ENCODE measurements around the gene LOXHD1. TPM values are rescaled to one million over a fixed set of nuclear protein-coding genes. Genes with fewer than 3 reads are reported as not detected.

Gene LOXHD1
- total and polyA plus RNA-seq, 2 of the 4 experiments (the other 2 are of a cell fraction) = not detected

DNA sequence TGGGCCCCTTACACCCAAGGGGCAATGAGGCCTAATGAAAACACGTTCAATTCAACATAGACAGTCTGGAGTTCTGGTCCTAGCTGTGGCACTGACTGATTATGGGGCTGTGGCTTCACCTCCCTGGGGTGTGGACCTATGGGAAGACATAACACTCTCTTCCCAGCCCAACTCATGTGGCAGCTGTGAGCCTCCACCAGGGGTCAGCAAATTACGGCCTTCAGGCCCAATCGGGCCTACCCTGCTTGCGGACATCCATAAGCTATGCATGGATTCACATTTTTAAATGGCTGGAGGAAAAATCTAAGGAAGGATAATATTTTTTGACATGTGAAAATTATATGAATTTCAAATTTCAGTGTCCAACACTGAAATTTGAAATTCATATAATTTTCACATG lies 101.3 kb downstream of the LOXHD1 start:
- intact Hi-C loops (cut with micrococcal nuclease) (loop anchor here (1.0 kb wide), 1 partner anchor 103 kb away; no protein-coding TSS in a partner anchor), in situ Hi-C loops (cut with MboI; ENCODE audit: low sequenced_read_pairs) (no loop called here), dilution Hi-C loops (cut with HindIII; ENCODE audit: low sequenced_read_pairs, unreplicated experiment) (no loop called here)
- peak; percentile 44; the same call in 1 of the 2 replicates for ATAC-seq (ENCODE audit: low read depth)
- H3K9me3 ChIP-seq (ENCODE audit: control insufficient read depth, insufficient read depth, low read length) = no peaks in the 10 kb centered on the region
- no peak overlapping the region for H4K91ac ChIP-seq (ENCODE audit: insufficient read depth, low read depth, low read length)
- H3K23ac ChIP-seq (ENCODE audit: low read depth, low read length) = no peak overlapping the region
- no peak overlapping the region for H3K9ac ChIP-seq (ENCODE audit: low read depth, low read length)
- no peak overlapping the region for H2BK5ac ChIP-seq (ENCODE audit: low read depth, low read length, poor library complexity, severe bottlenecking)
- H3K4ac ChIP-seq (ENCODE audit: low read depth, low read length) = no peak overlapping the region
- no TSS peak for BruUV-seq (replicated peaks)
- no peak overlapping the region for H2AK9ac ChIP-seq (replicated peaks; ENCODE audit: low read depth, low read length, poor library complexity)
- H2BK15ac ChIP-seq (ENCODE audit: low read depth, low read length) = no peak overlapping the region
- no peak overlapping the region for H3K27ac ChIP-seq (ENCODE audit: insufficient read depth, low read length)
- no peaks in the 10 kb centered on the region; the same call in 1 of the 2 replicates for H3K9me1 ChIP-seq (ENCODE audit: insufficient read depth, low read length)
- H3K14ac ChIP-seq (replicated peaks; ENCODE audit: low read depth, low read length) = no peak overlapping the region
- H4K5ac ChIP-seq (ENCODE audit: low read depth, low read length) = no peak overlapping the region
- no peaks in the 10 kb centered on the region for H3K79me1 ChIP-seq (ENCODE audit: low read depth in 1 of 2, low read length in 2 of 2)
- ChIA-PET CTCF (no interaction called here), POLR2A (ENCODE audit: unreplicated experiment) (no interaction called here)
- no peak overlapping the region for H4K8ac ChIP-seq (ENCODE audit: low read depth in 2 of 2, low read length in 2 of 2)
- H3K56ac ChIP-seq (ENCODE audit: extremely low read depth, insufficient read depth, low read length) = no peak overlapping the region
- no peaks in the 10 kb centered on the region for H4K20me1 ChIP-seq (ENCODE audit: insufficient read depth, low read length)
- no peak overlapping the region for H2AFZ ChIP-seq (replicated peaks; ENCODE audit: low read length, poor library complexity)
- H2BK20ac ChIP-seq (ENCODE audit: low read depth, low read length) = no peak overlapping the region
- H3K4me2 ChIP-seq (ENCODE audit: low read depth, low read length) = no peak overlapping the region
- no peaks in the 10 kb centered on the region for H3K4me1 ChIP-seq (ENCODE audit: control insufficient read depth, insufficient read depth, low read length)
- DNase-seq = peak; percentile 3
- no peaks in the 10 kb centered on the region for H3K27me3 ChIP-seq (ENCODE audit: control insufficient read depth, insufficient read depth, low read length)
- no peak overlapping the region for H3K4me3 ChIP-seq (ENCODE audit: insufficient read depth, low read depth, low read length)
- no peak overlapping the region for H2BK120ac ChIP-seq (ENCODE audit: low read depth, low read length)
- no peak overlapping the region for H3K18ac ChIP-seq (ENCODE audit: low read depth, low read length)
- H3K36me3 ChIP-seq (ENCODE audit: control insufficient read depth, insufficient read depth, low read length) = no peaks in the 10 kb centered on the region
- no peak overlapping the region for H2AK5ac ChIP-seq (ENCODE audit: low read depth, low read length)
- no CpG with 5 or more reads among the region's 4 CpGs for WGBS, 2 experiments (ENCODE audit: extremely low coverage in 2 of 2, insufficient read length in 1 of 2)
- TF ChIP-seq MAZ (IDR thresholded peaks at IDR 0.05; ENCODE audit: borderline replicate concordance, low read depth, low read length) = no peak
- TF ChIP-seq, protein P1, sequence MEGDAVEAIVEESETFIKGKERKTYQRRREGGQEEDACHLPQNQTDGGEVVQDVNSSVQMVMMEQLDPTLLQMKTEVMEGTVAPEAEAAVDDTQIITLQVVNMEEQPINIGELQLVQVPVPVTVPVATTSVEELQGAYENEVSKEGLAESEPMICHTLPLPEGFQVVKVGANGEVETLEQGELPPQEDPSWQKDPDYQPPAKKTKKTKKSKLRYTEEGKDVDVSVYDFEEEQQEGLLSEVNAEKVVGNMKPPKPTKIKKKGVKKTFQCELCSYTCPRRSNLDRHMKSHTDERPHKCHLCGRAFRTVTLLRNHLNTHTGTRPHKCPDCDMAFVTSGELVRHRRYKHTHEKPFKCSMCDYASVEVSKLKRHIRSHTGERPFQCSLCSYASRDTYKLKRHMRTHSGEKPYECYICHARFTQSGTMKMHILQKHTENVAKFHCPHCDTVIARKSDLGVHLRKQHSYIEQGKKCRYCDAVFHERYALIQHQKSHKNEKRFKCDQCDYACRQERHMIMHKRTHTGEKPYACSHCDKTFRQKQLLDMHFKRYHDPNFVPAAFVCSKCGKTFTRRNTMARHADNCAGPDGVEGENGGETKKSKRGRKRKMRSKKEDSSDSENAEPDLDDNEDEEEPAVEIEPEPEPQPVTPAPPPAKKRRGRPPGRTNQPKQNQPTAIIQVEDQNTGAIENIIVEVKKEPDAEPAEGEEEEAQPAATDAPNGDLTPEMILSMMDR (conservative IDR thresholded peaks at IDR 0.05; ENCODE audit: low read depth, low read length) = peak; percentile 17; the same call in 1 of the 2 replicates
